ENCODE data around the gene SKOR1. TPM values are rescaled to one million over a fixed set of nuclear protein-coding genes. Genes with fewer than 3 reads are reported as not detected.

SKOR1 gene
- total RNA-seq, 1 donor: 0.36 TPM

GRCh38 chr15:67832897-67833709, 7.8 kb downstream of the SKOR1 start:
- H3K79me2 ChIP-seq (ENCODE audit: insufficient read depth, low read length): no peaks in the 10 kb centered on the region
- H3K4me2 ChIP-seq (ENCODE audit: insufficient read depth, low read length): peak overlapping the region; percentile 84
- DNase-seq (ENCODE audit: insufficient read length, low spot score, missing footprints): peak; percentile 64
- H3K27me3 ChIP-seq (ENCODE audit: insufficient read depth, low read length): peaks cover 90% of the 10 kb centered on the region
- H3K4me3 ChIP-seq (ENCODE audit: insufficient read depth, low read length): peak overlapping the region; percentile 59
- no peak for TF ChIP-seq CTCF (IDR thresholded peaks at IDR 0.05; ENCODE audit: extremely low read depth, low read depth, low read length)
- no peaks in the 10 kb centered on the region for H3K36me3 ChIP-seq (ENCODE audit: insufficient read depth, low read length)
- no peak overlapping the region for H2AFZ ChIP-seq (ENCODE audit: low read length)
- H3K4me1 ChIP-seq (ENCODE audit: insufficient read depth, low read length): peaks cover 11% of the 10 kb centered on the region
- no peak overlapping the region for H3K27ac ChIP-seq (ENCODE audit: low read depth, low read length)
- H4K20me1 ChIP-seq (ENCODE audit: insufficient read depth, low read length): no peaks in the 10 kb centered on the region
- no peaks in the 10 kb centered on the region for H3K9me3 ChIP-seq (ENCODE audit: low read depth, low read length)

GRCh38 chr15:67833710-67834511, 8.6 kb downstream of the SKOR1 start:
- peak overlapping the region; percentile 84 for H3K4me2 ChIP-seq (ENCODE audit: insufficient read depth, low read length)
- H2AFZ ChIP-seq (ENCODE audit: low read length): peak overlapping the region; percentile 3
- no peaks in the 10 kb centered on the region for H4K20me1 ChIP-seq (ENCODE audit: insufficient read depth, low read length)
- peak; percentile 96 for DNase-seq (ENCODE audit: insufficient read length, low spot score, missing footprints)
- H3K27me3 ChIP-seq (ENCODE audit: insufficient read depth, low read length): peaks cover 82% of the 10 kb centered on the region
- no peak overlapping the region for H3K27ac ChIP-seq (ENCODE audit: low read depth, low read length)
- H3K4me1 ChIP-seq (ENCODE audit: insufficient read depth, low read length): peaks cover 15% of the 10 kb centered on the region
- peak overlapping the region; percentile 59 for H3K4me3 ChIP-seq (ENCODE audit: insufficient read depth, low read length)
- no peaks in the 10 kb centered on the region for H3K79me2 ChIP-seq (ENCODE audit: insufficient read depth, low read length)
- no peaks in the 10 kb centered on the region for H3K36me3 ChIP-seq (ENCODE audit: insufficient read depth, low read length)
- no peaks in the 10 kb centered on the region for H3K9me3 ChIP-seq (ENCODE audit: low read depth, low read length)
- TF ChIP-seq CTCF (IDR thresholded peaks at IDR 0.05; ENCODE audit: extremely low read depth, low read depth, low read length): peak; percentile 44

- no peak for TF ChIP-seq CTCF (IDR thresholded peaks at IDR 0.05; ENCODE audit: extremely low read depth, low read depth, low read length)
Observed at GRCh38 chr15:67834581-67835296, 9.4 kb downstream of the SKOR1 start.

More at GRCh38 chr15:67834581-67835296, 9.4 kb downstream of the SKOR1 start:
- H4K20me1 ChIP-seq (ENCODE audit: insufficient read depth, low read length): no peaks in the 10 kb centered on the region
- H3K36me3 ChIP-seq (ENCODE audit: insufficient read depth, low read length): no peaks in the 10 kb centered on the region
- no peaks in the 10 kb centered on the region for H3K9me3 ChIP-seq (ENCODE audit: low read depth, low read length)
- peak overlapping the region; percentile 39 for H3K4me3 ChIP-seq (ENCODE audit: insufficient read depth, low read length)
- peak overlapping the region; percentile 84 for H3K4me2 ChIP-seq (ENCODE audit: insufficient read depth, low read length)
- H3K27ac ChIP-seq (ENCODE audit: low read depth, low read length): no peak overlapping the region
- peaks cover 74% of the 10 kb centered on the region for H3K27me3 ChIP-seq (ENCODE audit: insufficient read depth, low read length)
- peaks cover 23% of the 10 kb centered on the region for H3K4me1 ChIP-seq (ENCODE audit: insufficient read depth, low read length)
- H3K79me2 ChIP-seq (ENCODE audit: insufficient read depth, low read length): no peaks in the 10 kb centered on the region
- no peak overlapping the region for H2AFZ ChIP-seq (ENCODE audit: low read length)
- peak; percentile 79 for DNase-seq (ENCODE audit: insufficient read length, low spot score, missing footprints)
